Measurements from ENCODE around the gene ERVH48-1.
A peak's percentile ranks its signal among the peaks of the same experiment; 100 is the strongest.
"Not testable (repeated sequence)": the region's sequence is repeated elsewhere in the genome, so short reads cannot be mapped to it uniquely, and the experiment has no call there.

ERVH48-1 gene

GRCh38 chr21:42911920-42912319, 13.5 kb downstream of the ERVH48-1 start:
- DNase-seq (ENCODE audit: low read depth, low spot score); H3K27ac ChIP-seq: not testable (repeated sequence)

- not testable (repeated sequence) for H3K27ac ChIP-seq; DNase-seq (ENCODE audit: low read depth, low spot score)
These were observed 16.9 kb downstream of the ERVH48-1 start for GRCh38 chr21:42908484-42908883.

- H3K27ac ChIP-seq = no peak overlapping the region
- DNase-seq (ENCODE audit: low read depth, low spot score) = no peak
These were observed 19.2 kb downstream of the ERVH48-1 start for GRCh38 chr21:42906233-42906632.

- no peak for DNase-seq (ENCODE audit: low read depth, low spot score)
- no peak overlapping the region for H3K27ac ChIP-seq
These were observed 20.2 kb downstream of the ERVH48-1 start for GRCh38 chr21:42905195-42905594.

GRCh38 chr21:42903817-42904216, 21.6 kb downstream of the ERVH48-1 start:
- no peak for DNase-seq (ENCODE audit: low read depth, low spot score)
- H3K27ac ChIP-seq = no peak overlapping the region

GRCh38 chr21:42900446-42900845, 25.0 kb downstream of the ERVH48-1 start:
- H3K27ac ChIP-seq = no peak overlapping the region
- DNase-seq (ENCODE audit: low read depth, low spot score) = no peak

GRCh38 chr21:42892931-42893755, 32.3 kb downstream of the ERVH48-1 start, which contains the start of gene NDUFV3:
NDUFV3 (plus strand) TSS chr21:42893309; CDS start chr21:42893334, 25 bp downstream.
- peak within 1 kb of the TSS; percentile 90 for H3K27ac ChIP-seq
- DNase-seq (ENCODE audit: low read depth, low spot score) = peak; percentile 85

- no peak for DNase-seq (ENCODE audit: low read depth, low spot score)
- H3K27ac ChIP-seq = peak overlapping the region; percentile 90
These were observed 32.9 kb downstream of the ERVH48-1 start for GRCh38 chr21:42892582-42892930.

- no peak for DNase-seq (ENCODE audit: low read depth, low spot score)
- no peak overlapping the region for H3K27ac ChIP-seq
These were observed 38.1 kb downstream of the ERVH48-1 start for GRCh38 chr21:42887326-42887725.

- no peak for DNase-seq (ENCODE audit: low read depth, low spot score)
- no peak overlapping the region for H3K27ac ChIP-seq
These were observed 41.5 kb downstream of the ERVH48-1 start for GRCh38 chr21:42883921-42884320.

- DNase-seq (ENCODE audit: low read depth, low spot score) = no peak
- H3K27ac ChIP-seq = no peak overlapping the region
These were observed 45.1 kb downstream of the ERVH48-1 start for GRCh38 chr21:42880352-42880751.

- peak within 1 kb of the TSS; percentile 85 for H3K27ac ChIP-seq
- DNase-seq (ENCODE audit: low read depth, low spot score) = peak; percentile 84
These were observed 46.2 kb downstream of the ERVH48-1 start, which contains the start of gene WDR4 for GRCh38 chr21:42878993-42879787. WDR4 (minus strand) TSS chr21:42879539; CDS start chr21:42879495, 44 bp downstream.

GRCh38 chr21:42878678-42878992, 46.8 kb downstream of the ERVH48-1 start:
- DNase-seq (ENCODE audit: low read depth, low spot score) = peak; percentile 10
- H3K27ac ChIP-seq = peak overlapping the region; percentile 85

- DNase-seq (ENCODE audit: low read depth, low spot score); H3K27ac ChIP-seq: not testable (repeated sequence)
These were observed 49.6 kb downstream of the ERVH48-1 start for GRCh38 chr21:42875811-42876210.

GRCh38 chr21:42873096-42873495, 52.3 kb downstream of the ERVH48-1 start:
- DNase-seq (ENCODE audit: low read depth, low spot score) = no peak
- H3K27ac ChIP-seq = no peak overlapping the region

GRCh38 chr21:42868196-42868595, 57.2 kb downstream of the ERVH48-1 start:
- no peak for DNase-seq (ENCODE audit: low read depth, low spot score)
- H3K27ac ChIP-seq = no peak overlapping the region
